CD4-positive, alpha-beta T cell treated with Interferon alpha-2 for 1 hour (primary cell): ENCODE measurements around the gene CIRBP.

Experiments
- DNase-seq, 2 donors: peaks; one replicate each; pipeline ENCODE4 v3.0.0-alpha.2; 2020 to 2022

CIRBP gene

GRCh38 chr19:1257475-1258162, 11.5 kb upstream of the CIRBP start:
- DNase-seq: no peak

GRCh38 chr19:1258163-1258492, 11.0 kb upstream of the CIRBP start:
- DNase-seq: no peak

DNA sequence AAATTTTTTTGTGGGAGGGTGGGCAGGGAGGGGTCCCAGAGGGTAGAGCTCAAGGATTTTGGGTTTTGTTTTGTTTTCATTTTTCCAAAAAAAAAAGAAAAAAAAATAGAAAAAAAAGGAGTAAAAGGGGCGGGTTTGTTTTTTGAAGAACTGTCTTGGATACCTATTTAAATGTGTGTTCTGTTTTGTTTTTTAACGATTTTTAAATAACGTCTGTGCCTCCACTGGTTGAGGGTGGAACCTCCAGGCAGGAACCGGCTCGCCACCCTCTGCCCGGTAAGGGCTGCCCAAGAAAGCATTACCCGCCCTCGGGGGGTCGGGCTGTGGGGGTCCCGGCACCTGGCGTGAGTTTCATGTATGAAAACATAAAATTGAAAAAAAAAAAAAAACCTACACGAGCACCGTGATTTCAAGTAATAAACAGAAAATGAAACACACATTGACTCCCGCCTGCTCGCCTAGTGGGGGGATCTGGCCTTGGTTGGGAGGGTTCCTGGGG, 10.4 kb upstream of the CIRBP start:
- DNase-seq: no peak

- peak; percentile 81 to 86 for DNase-seq
Observed at GRCh38 chr19:1259206-1259875, 9.8 kb upstream of the CIRBP start.

GRCh38 chr19:1259876-1260748, 9.0 kb upstream of the CIRBP start:
- peak; percentile 71 to 77 for DNase-seq

- DNase-seq: peak; percentile 98 to 99
Observed at GRCh38 chr19:1260749-1261537, 8.2 kb upstream of the CIRBP start.

DNA sequence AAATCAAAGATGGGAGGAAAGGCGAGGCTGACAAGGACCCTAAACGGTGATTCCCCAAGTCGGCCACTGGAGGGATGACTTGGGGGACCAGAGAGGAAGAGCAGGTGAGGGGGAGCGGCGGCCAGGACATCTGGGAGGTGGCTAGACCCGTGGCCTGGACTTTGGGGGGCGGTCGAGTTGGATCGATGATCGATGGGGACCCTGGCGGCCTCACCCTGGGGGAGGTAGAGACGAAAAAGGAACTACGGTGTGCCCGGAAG, 7.7 kb upstream of the CIRBP start:
- DNase-seq: peak; percentile 41 to 65

DNA sequence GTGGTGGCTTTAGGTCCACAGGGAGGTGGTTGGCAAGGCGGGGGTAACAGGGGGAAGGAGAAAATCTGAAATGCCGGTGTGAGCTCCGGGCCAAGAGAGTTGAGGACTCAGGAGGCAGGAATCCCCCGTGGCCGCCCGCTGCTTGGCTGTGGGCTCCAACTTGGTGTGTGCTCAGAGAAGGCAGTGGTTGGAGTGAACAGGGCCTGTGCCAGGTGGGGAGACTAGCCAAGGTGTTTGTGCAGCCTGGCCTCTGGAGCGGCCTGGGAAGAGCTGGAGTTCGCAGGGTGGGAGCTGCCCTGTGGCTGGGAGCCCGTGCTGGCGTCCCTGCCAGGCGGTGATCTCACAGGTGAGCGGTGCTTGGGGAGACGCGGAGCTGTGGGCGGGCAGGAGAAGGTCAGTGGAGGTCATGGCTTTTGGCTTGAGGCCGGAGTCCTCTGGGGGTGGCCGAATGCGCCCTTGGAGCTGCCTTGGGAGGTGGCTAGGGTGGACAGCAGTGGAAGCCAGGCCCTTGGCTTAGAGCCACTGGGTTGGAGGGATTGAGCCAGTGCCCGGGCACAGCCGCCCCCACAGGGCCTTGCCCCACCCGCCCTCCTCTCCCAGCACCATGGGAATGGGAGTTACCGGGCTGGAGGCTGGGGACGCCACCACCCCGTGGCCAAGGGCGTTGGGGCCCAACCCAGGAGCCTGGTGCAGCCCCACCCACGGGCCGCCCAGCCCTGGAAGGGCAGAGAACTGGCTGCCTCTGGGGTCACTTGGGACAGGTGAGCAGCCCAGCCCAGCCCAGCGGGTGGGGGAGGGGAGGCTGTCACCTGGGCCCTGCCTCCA, 7.1 kb upstream of the CIRBP start:
- peak; percentile 40 to 64 for DNase-seq

GRCh38 chr19:1262623-1263123, 6.5 kb upstream of the CIRBP start:
- no peak for DNase-seq

DNA sequence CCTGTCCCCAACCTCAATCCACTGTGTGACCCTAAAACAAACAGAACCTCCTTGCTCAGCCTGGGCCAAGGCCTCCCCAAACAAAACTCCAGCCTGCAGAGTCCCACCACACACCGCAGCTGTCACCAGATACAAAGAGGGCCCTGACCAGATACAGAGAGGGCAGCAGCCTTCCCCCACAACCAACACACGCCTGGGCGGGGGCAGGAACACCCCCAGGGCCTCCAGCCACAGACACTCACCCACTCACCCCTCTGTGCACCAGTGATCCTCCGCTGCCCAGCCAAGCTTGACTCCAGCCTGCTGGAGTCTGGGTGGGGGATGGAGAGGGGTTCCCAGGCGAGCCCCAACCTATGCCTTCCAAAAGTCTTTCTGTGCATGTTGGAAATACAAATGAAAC, 5.9 kb upstream of the CIRBP start:
- DNase-seq: no peak

GRCh38 chr19:1264801-1265614, 4.1 kb upstream of the CIRBP start:
- DNase-seq: peak in 1 of 2 donors; percentile 30

DNA sequence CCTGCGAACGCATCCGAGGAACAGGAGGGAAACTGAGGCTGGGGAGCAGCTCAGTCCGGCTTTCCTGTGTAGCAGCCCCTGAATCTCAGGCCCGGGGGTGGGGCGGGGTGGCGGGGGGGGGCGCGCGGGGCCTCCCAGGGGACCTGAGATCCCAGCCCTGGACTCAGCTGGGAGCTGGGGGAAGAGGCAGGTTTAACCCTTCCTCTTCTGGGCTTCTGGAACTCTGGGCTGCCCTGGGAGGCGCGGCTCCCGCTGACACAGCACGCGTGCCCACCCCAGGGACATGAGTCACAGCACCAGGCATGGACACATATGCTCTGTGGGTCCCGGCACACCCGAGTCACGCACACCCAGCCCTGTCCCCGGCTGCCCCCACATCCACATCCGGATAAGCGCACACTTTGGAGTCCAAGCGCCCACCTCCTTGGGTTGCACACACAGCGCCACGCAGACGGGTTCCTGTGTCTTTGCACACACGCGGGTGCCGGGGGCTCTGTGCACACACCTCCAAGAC, 3.5 kb upstream of the CIRBP start:
- DNase-seq: peak; percentile 39 to 50

- DNase-seq: peak; percentile 86 to 94
Observed at GRCh38 chr19:1266129-1266915, 2.8 kb upstream of the CIRBP start.

DNA sequence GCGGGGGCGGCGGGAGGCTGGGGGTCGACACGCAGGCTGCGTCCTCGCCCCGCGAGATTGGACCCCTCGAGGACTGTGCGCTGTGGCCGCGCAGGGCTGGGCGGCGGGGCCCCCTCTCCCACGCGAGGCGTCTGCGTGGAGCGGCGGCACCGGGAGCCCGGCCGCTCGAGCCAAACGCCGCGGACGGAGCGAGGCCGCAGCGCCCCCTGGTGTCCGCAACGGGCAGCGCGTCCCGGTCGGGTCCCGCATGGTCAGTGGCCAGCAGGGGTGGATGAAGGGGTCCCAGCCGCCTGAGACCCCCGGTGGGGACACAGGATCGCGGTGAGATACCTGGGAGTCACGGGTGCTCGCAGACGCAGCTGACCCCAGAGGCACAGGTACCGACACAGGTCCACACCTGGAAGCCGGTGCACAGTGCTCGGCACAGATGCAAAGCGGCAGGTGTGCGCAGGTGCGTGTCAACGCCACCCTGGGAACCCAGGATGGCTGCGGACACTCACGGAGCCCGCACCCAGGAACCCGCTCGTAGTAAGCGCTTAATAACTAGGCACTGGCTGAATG, 2.1 kb upstream of the CIRBP start:
- DNase-seq: peak; percentile 64 to 74

GRCh38 chr19:1267477-1268225, 1.5 kb upstream of the CIRBP start:
- DNase-seq: no peak

DNA sequence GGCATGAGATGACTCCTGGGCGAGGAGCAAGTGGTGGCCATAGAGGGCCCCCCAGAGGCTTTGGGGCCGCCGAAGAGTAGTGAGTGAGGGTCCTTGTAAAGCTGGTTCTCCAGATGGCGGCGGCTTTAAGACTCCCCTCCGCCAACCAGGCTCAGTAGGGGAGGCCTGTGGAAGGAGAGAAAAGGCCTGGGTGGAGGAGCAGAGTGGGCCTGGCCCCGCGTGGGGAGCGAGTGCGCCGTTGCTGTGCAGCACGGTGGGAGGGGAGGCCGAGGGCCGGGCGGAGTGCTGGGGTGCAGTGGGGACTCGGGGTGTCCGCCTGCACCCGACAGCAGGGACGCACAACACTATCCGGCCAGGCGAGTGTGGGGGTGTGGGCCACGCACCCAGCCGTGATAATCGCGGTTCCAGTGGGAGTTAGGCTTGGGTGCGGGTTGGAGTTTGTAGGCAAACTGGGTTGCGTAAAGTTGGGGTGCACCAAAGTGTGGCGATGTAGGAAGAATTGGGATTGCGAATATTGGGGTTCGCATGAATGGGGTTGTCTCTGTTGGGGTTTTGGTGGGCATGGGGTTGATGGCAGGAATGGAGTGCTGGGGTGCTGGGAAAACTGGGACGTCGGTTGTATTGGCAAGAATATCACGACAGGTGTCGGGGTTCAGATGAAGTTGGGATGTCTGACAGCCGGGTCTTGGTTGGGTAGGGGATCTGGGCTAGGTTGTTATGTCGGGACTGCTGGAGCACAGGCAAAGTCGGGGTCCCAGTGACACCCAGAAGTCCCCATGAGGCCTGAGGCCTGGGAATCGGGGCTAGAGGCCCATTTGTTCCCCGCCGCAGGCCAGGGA, 687 bp upstream of the CIRBP start:
- DNase-seq: peak in 1 of 2 donors; percentile 3

DNA sequence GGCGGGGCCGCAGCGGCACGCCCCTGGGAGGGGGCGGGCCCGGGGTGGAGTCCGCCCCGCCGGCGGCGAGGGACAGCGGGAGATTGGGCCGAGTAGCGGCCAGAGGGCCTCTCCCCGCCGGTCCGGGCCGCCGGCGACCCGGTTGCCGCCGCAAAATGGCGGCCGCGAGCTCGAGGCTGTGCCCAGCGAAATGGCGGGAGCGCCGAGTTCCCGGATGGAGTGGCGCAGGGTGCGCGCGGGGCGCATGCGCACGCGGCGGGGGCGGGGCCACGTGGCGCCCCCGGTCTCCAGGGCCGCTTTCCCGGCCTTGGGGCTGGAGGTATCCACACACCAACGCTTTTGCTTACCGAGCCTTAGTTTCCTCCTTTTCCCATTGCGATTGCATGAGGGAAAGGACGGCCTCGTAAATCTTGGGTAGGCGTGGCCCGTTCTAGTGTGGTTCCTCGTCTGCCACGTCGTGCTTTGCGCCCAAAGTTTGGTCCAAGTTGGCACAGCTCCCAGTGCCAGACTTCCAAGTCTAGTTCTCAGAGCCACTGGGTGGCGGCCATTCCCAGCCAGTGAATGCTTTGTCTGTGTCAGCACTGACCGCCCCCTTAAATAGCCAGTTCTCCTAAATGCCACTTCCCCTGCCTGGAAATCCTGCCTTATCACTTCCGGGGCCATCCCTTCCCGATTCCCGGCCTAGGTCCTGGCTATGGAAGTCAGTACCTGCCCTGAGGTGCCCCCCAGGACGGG, 513 bp downstream of the CIRBP start:
- DNase-seq: peak; percentile 86 to 90
